ENCODE measurements around the gene ASAH2. TPM values are rescaled to one million over a fixed set of nuclear protein-coding genes. Genes with fewer than 3 reads are reported as not detected.

Gene ASAH2
- polyA plus RNA-seq, 3 donors: not detected

DNA sequence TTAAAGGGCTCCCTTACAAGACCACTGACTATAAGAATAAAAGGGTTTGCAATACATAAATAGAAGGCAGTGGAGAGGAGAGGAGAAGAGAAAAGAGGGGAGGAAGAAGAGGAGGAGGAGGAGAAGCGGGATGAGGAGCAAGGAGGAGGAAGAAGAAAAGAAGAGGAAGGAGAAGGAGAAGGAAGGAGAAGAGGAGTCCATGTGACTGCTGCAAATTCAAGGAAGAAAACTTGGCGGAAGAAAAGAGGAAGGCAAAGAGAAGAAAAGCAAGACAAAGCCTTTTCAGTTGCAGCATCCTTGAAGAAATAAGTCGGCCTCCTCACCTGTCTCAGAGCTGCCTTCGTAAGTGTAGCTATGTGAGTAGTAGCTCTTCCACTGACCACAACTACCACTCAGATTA, 22.6 kb downstream of the ASAH2 start:
- peaks cover 5 to 19% (median 6%) of the 10 kb centered on the region in 3 donors for H3K27me3 Mint-ChIP-seq (ENCODE audit: low read depth in 3 of 3)

DNA sequence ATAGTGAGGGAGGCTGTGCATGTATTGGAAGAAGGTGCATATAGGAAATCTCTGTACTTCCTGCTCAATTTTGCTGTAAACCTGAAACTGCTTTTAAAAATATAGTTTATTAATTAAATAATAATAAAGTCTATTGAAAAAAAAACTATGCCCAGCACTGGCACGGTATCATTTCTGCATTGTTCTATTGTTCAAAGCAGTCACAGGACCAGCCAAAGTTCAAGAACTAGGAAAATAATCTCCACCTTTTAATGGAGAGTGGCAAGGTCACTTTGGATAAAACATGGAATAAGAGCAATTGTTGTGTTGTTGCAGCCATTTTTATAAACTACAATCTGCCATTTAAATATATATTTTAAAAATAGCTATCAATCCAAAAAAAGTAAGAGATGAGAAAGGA, 24.7 kb downstream of the ASAH2 start:
- TF ChIP-seq, protein P1, sequence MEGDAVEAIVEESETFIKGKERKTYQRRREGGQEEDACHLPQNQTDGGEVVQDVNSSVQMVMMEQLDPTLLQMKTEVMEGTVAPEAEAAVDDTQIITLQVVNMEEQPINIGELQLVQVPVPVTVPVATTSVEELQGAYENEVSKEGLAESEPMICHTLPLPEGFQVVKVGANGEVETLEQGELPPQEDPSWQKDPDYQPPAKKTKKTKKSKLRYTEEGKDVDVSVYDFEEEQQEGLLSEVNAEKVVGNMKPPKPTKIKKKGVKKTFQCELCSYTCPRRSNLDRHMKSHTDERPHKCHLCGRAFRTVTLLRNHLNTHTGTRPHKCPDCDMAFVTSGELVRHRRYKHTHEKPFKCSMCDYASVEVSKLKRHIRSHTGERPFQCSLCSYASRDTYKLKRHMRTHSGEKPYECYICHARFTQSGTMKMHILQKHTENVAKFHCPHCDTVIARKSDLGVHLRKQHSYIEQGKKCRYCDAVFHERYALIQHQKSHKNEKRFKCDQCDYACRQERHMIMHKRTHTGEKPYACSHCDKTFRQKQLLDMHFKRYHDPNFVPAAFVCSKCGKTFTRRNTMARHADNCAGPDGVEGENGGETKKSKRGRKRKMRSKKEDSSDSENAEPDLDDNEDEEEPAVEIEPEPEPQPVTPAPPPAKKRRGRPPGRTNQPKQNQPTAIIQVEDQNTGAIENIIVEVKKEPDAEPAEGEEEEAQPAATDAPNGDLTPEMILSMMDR (IDR thresholded peaks at IDR 0.05): no peak
- WGBS (ENCODE audit: insufficient coverage): no CpG with 5 or more reads among the region's 1 CpG
- Mint-ChIP-seq H3K36me3 (no peaks in the 10 kb centered on the region), H3K4me3 (no peak overlapping the region), H3K9me3 (no peaks in the 10 kb centered on the region), H3K27ac (no peak overlapping the region), H3K4me1 (no peaks in the 10 kb centered on the region), H3K27me3 (ENCODE audit: low read depth in 3 of 3) (peaks cover 9 to 19% (median 9%) of the 10 kb centered on the region in 3 donors)
- Histone ChIP-seq H3K9me3 (replicated peaks in 1 of 2; ENCODE audit: control insufficient read depth in 1 of 2, insufficient read depth in 1 of 2, low read length in 2 of 2) (no peaks in the 10 kb centered on the region), H3K4me1 (ENCODE audit: control insufficient read depth in 1 of 2, insufficient read depth in 2 of 2, low read length in 2 of 2) (no peaks in the 10 kb centered on the region), H2AFZ (ENCODE audit: insufficient read depth, low read depth, low read length, poor library complexity, severe bottlenecking) (no peak overlapping the region), H3K27me3 (ENCODE audit: control insufficient read depth in 2 of 2, insufficient read depth in 2 of 2, low read length in 2 of 2) (peaks cover 0 to 6% of the 10 kb centered on the region in 2 donors), H3K36me3 (replicated peaks in 1 of 2; ENCODE audit: control insufficient read depth in 1 of 2, insufficient read depth in 2 of 2, low read length in 2 of 2) (no peaks in the 10 kb centered on the region), H3K79me2 (ENCODE audit: insufficient read depth, low read length) (no peaks in the 10 kb centered on the region), H3K27ac (ENCODE audit: low read depth in 1 of 2, low read length in 2 of 2) (no peak overlapping the region), H4K20me1 (ENCODE audit: insufficient read depth, low read length) (no peaks in the 10 kb centered on the region), H3K4me2 (replicated peaks; ENCODE audit: extremely low read depth, low read length, poor library complexity, severe bottlenecking) (no peak overlapping the region), H3K4me3 (replicated peaks in 1 of 3; ENCODE audit: low read depth in 2 of 3, low read length in 3 of 3) (no peak overlapping the region), H3K9ac (ENCODE audit: insufficient read depth, low read length, poor library complexity, severe bottlenecking) (no peak overlapping the region)
- DNase-seq: no peak
- intact Hi-C loops (cut with micrococcal nuclease): no loop called here

More for the DNA sequence above, 22.6 kb downstream of the ASAH2 start:
- Mint-ChIP-seq H3K9me3 (no peaks in the 10 kb centered on the region), H3K27ac (no peak overlapping the region), H3K4me3 (no peak overlapping the region), H3K4me1 (no peaks in the 10 kb centered on the region), H3K36me3 (no peaks in the 10 kb centered on the region)
- TF ChIP-seq, protein P1 (IDR thresholded peaks at IDR 0.05): no peak
- DNase-seq: no peak
- no peaks in the 10 kb centered on the region for H4K20me1 ChIP-seq (ENCODE audit: insufficient read depth, low read length)
- H3K27me3 ChIP-seq (ENCODE audit: control insufficient read depth in 2 of 2, insufficient read depth in 2 of 2, low read length in 2 of 2): peaks cover 0 to 2% of the 10 kb centered on the region in 2 donors
- no peaks in the 10 kb centered on the region for H3K79me2 ChIP-seq (ENCODE audit: insufficient read depth, low read length)
- H3K4me1 ChIP-seq (ENCODE audit: control insufficient read depth in 1 of 2, insufficient read depth in 2 of 2, low read length in 2 of 2): no peaks in the 10 kb centered on the region
- H3K36me3 ChIP-seq (replicated peaks in 1 of 2; ENCODE audit: control insufficient read depth in 1 of 2, insufficient read depth in 2 of 2, low read length in 2 of 2): no peaks in the 10 kb centered on the region
- no peaks in the 10 kb centered on the region for H3K9me3 ChIP-seq (replicated peaks in 1 of 2; ENCODE audit: control insufficient read depth in 1 of 2, insufficient read depth in 1 of 2, low read length in 2 of 2)
- no peak overlapping the region for H2AFZ ChIP-seq (ENCODE audit: insufficient read depth, low read depth, low read length, poor library complexity, severe bottlenecking)
- H3K9ac ChIP-seq (ENCODE audit: insufficient read depth, low read length, poor library complexity, severe bottlenecking): no peak overlapping the region
- H3K4me3 ChIP-seq (replicated peaks in 1 of 3; ENCODE audit: low read depth in 2 of 3, low read length in 3 of 3): no peak overlapping the region
- WGBS (ENCODE audit: insufficient coverage): 44% methylated on average over 2 of the region's 4 CpGs
- intact Hi-C loops (cut with micrococcal nuclease): no loop called here
- H3K27ac ChIP-seq (ENCODE audit: low read depth in 1 of 2, low read length in 2 of 2): no peak overlapping the region
- H3K4me2 ChIP-seq (replicated peaks; ENCODE audit: extremely low read depth, low read length, poor library complexity, severe bottlenecking): no peak overlapping the region

Measured in CD14-positive monocyte (primary cell).